ENCODE results near the gene RAB32. TPM values are rescaled to one million over a fixed set of nuclear protein-coding genes. Genes with fewer than 3 reads are reported as not detected.

RAB32 gene
- total RNA-seq, 1 donor from 2014 or later = 21.3 TPM

DNA sequence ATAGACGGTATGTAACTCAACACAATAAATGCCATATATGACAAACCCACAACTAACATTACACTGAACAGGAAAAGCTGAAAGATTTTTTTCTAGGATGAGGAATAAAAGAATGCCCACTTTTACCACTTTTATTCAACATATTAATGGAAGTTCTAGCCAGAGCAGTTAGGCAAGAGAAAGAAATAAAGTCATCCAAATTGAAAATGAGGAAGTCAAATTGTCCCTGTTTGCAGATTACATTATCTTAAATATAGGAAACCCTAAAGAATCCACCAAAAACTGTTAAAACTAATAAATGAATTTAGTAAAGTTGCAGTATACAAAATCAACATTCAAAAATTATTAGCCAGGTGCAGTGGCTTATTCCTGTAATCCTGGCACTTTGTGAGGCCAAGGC is 30.6 kb downstream of the RAB32 start:
- intact Hi-C loops (cut with DNase I) = no loop called here
- ATAC-seq (no peak), DNase-seq (ENCODE audit: low spot score) (no peak)

DNA sequence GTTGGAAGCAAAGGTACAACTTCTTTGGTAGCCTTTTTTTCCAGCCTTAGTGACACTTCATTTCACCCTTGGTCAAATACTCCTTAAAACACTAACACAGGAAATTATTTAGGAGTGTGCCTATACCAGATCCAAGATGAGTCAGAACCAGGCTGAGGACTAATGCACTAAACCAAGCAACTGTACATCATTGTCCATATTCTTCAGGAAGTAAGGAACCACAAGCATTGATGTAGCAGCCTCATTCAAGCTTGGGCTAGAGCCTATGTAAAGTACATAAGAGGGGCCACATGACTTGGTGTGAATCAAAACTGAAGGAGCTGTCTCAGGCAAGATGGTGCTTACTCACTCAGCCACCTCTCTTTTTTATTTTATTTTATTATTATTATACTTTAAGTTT is 34.4 kb downstream of the RAB32 start:
- DNase-seq (ENCODE audit: low spot score) = no peak
- intact Hi-C loops (cut with DNase I) = no loop called here
- no peak for ATAC-seq

DNA sequence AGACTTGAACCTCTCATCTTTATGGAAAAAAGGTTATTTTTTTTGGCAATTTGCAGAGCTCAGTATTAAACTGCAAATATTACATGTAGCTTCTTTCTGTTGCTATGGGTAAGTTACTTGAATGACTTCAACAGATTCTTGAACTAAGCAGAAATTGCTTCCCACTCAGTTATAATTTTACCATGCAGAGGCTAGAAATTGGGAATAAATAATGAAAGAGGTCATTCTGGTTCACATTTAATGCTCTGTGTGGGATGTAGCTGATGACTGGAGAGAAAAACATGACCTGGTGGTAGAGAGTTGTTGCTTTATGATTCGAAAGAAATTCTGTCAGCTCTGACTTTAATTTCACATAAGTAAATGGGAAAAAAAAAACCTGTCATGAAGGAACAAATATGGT is 38.3 kb downstream of the RAB32 start:
- DNase-seq (ENCODE audit: low spot score) = no peak
- ATAC-seq = no peak
- intact Hi-C loops (cut with DNase I) = no loop called here

DNA sequence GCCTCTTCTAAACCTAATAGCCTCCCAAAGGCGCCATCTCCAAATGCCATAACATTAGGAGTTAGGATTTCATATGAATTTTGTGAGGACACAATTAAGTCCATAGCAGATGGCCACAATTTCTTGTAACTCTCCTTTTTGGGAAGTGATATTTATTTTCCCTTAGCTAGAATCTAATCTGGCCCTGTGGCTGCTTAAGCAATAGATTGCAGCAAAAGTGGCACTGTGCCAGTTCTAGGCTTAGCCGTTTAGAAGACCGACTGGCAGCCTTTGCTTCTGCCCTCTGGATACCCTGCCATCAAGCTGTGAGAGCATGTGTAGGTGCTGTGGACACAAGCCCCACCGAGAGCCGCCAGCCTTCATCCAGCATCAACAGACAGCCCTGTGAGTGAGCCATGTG is 39.2 kb downstream of the RAB32 start:
- DNase-seq (ENCODE audit: low spot score) (peak; percentile 75), ATAC-seq (peak; percentile 61)
- intact Hi-C loops (cut with DNase I) = no loop called here

DNA sequence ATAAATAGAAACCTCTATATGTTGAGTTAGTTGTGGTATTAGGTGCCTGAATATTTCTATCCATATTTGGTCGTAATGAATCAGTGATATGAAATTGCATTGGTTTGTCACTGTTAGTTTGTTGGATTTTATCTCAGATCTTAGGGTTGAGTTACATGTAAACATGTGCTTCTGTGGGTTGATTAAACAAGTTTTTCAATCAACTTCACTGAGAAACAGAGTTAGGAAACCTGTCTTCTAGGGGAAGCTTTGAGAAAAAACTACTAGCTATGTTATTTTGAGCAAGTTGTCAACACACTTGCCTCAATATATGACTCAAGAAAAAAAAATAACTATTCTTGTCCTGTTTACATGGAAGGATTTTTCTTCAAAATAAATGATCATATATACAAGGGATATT is 40.3 kb downstream of the RAB32 start:
- no peak for ATAC-seq
- intact Hi-C loops (cut with DNase I) = no loop called here
- no peak for DNase-seq (ENCODE audit: low spot score)

DNA sequence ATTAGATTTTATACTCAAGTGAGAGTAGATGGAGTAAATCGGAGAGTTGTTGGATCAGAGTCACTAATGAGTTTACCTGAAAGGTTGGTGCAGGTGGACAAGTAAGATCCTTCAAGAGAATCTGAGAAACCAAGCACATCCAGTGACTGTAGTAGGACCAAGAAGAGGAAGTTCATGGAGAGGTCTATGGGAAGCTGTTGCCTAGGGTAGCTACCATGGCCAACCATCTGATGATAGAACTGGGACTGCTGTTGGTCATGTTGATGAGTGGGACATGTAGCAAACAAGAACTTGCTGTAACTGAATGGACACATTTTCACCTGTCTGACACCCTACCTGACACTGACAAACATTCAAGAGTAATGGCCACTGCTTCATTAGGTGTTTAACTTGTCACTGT is 43.8 kb downstream of the RAB32 start:
- ATAC-seq = no peak
- no peak for DNase-seq (ENCODE audit: low spot score)

DNA sequence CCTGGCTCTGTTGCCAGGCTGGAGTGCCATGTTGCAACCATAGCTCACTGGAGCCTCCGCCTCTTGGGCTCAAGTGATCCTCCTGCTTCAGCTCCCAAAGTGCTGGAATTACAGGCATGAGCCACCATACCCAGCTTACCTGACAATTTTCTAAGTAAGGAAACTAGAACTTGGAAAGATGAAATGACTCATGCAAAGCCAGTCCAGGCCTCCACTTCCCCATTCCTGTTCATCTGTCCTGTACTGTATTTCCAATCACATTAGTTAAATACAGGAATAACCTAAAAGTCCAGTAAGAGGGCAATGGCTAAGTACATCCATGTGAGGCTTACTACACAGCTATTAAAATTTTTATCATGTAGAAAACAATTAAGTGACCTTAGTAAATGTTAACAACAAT is 46.9 kb downstream of the RAB32 start:
- DNase-seq (ENCODE audit: low spot score) (no peak), ATAC-seq (no peak)
- intact Hi-C loops (cut with DNase I) = no loop called here

More for the DNA sequence above, 43.8 kb downstream of the RAB32 start:
- intact Hi-C loops (cut with DNase I) = no loop called here

DNA sequence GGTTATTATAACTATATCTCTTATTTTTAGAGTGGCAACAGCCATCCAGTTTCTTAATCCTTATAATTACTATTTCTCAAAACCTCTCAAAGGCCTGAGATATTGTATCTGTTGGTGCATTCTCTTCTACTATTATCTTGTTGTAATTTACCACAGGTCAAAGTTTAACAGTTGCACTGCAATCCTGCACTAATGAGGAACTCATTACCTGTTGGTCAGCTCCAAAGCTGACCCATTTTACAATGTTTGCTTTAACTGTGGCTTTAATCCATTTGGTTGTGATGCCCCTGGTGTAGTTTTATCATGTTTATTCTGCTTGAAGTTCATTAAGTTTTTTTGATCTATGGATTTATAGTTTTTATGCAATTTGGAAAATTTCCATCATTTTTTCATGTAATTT is 48.8 kb downstream of the RAB32 start:
- intact Hi-C loops (cut with DNase I) = no loop called here
- DNase-seq (ENCODE audit: low spot score) (no peak), ATAC-seq (no peak)

DNA sequence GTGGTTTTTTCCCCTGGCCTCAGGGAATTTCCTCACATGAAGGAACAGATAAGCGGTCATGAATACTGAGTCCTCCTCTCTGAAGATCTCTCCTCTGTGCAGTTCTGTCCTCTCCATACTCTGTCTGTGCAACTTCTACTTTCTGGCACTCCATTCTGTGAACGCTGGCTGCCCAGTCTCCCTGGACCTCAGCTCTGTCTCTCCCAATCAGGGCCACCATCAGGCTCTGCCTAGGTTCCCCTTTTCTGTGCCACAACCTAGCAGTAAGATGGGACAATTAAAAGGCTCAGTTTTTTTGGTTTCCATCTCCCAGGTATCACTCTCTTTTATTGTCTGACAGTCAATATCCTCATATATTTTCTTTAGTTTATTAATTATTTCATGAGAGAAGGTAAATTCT is 50.4 kb downstream of the RAB32 start:
- intact Hi-C loops (cut with DNase I) = no loop called here
- no peak for DNase-seq (ENCODE audit: low spot score)
- peak; percentile 53 for ATAC-seq

DNA sequence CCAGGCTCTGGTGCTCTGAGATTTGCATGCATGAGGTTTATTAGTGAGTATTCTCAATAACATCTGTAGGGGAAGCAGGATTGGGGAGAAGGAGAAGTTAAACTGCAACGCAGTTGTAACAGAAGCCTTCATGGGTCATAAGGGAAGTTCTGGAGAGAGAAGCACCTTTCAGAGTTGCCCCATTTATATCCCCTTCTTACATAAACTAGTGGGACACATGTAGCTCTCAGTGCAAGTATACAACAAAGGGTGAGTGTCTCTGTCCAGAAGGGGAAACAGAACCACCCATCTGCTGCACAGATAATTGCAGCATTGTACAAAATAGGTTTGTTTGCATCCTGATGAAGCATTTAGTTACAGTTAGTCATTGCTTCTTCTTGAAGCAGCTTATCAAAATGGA is 50.9 kb downstream of the RAB32 start:
- no peak for DNase-seq (ENCODE audit: low spot score)
- intact Hi-C loops (cut with DNase I) = no loop called here
- ATAC-seq = peak; percentile 49

DNA sequence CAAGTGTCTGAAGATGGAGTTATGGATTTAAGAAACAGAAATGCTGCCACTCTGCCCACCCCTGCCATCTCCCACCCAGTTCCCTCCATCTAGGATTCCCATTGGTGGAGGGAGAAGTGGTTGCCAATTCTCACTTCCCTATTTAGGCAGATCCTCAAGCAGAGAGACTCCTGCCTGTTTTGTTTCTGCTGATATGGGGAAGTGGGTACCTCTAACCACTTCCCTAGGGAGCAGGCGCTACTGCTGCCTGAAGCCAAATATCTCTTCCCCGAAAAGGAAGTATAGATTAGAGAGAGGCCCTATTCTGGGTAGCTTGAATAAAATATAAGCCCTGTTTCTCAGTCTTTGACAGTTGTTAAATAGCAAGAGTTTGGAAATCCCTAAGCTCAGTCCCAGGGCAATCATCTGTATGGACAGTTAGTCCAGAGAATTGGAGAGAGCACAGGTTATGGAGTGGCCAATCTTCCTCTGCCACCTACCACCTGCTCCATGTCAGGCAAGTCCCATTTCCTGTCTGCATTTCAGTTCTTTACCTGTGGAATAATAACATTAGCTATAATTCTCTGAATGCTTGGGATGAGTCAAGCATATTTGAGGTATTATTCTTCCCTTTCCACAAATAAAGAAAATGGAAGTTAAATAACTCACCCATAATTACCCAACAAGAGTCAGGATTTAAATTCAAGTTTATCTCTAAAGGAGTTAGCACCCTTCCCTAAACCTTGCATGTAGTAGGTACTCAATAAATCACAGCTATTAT is 52.5 kb downstream of the RAB32 start:
- intact Hi-C loops (cut with DNase I) = no loop called here
- ATAC-seq = peak; percentile 75
- no peak for DNase-seq (ENCODE audit: low spot score)

DNA sequence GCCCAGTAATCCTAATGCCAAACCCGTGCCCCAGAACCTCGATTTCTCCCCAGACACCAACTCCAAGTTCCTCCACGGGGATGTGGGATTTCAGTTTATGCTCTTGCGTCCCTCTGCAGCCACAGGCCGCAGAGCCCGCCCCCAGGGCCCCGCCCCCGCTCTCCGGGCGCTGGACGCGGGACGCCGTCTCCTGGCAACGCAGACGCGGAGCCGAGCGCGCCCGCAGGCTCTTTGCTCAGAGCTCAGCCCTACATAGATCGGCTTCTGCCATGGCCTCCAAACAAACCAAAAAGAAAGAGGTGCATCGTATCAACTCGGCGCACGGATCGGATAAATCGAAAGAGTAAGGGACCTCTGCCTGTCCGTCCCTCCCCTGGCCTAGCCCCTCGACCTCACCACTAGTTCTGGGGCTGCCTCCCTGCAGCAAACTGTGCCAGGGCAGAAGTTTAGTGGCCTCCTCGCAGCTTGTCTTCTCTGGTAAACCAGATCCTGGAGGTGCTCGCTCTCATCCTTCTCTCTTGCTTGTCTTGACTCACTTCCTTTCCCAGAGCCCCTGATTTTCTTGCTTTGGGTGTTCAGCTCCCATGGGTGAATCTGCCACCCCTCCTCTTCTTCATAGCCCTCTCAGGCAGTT is 55.3 kb downstream of the RAB32 start, which contains the start of gene ADGB:
Gene ADGB (plus strand): TSS at position 201 of the 634 bp plus-strand sequence. CDS start 69 bp downstream, at position 270.
- intact Hi-C loops (cut with DNase I) = no loop called here
- ATAC-seq (peak; percentile 79), DNase-seq (ENCODE audit: low spot score) (peak; percentile 73)

DNA sequence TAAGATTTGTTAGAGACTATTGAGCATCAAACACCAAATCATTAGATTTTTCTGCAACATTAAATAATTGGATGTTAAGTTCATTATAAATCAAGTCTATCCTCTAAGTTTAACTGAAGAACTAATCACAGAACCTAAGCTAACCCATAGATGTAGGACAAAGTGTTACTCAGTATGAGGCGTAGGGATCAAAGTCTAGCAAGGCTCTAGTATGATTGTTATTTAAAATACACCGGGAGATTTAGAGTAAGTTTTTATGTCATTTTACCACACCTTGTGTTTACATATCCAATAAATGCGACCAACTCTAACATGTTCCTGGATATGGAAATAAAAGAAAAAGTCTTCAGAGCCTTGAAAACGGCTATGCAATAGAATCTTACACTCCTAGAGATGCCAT is 57.7 kb downstream of the RAB32 start:
- no peak for ATAC-seq
- DNase-seq (ENCODE audit: low spot score) = no peak
- intact Hi-C loops (cut with DNase I) = no loop called here

DNA sequence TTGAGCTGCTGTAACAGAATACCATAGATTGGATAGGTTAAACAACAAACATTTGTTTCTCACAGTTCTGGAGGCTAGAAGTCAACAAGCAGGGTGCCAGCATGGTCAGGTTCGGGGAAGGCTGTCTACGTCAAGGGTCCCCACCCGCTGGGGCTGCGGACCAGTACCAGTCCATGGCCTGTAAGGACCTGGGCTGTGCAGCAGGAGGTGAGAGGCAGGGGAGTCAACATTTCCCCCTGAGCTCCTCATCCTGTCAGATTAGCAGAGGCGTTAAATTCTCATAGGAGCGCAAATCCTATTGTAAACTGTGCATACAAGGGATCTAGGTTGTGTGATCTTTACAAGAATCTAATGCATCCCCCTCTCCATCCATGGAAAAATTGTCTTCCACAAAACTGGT is 58.9 kb downstream of the RAB32 start:
- DNase-seq (ENCODE audit: low spot score) (no peak), ATAC-seq (no peak)
- intact Hi-C loops (cut with DNase I) = no loop called here

Other genes with a start within 250 kb of the RAB32 start
- gene ADGB, start 55.1 kb downstream of the RAB32 start, total RNA-seq = 0.31 TPM